Measurements from ENCODE around the gene GTF2E1.

Gene GTF2E1

DNA sequence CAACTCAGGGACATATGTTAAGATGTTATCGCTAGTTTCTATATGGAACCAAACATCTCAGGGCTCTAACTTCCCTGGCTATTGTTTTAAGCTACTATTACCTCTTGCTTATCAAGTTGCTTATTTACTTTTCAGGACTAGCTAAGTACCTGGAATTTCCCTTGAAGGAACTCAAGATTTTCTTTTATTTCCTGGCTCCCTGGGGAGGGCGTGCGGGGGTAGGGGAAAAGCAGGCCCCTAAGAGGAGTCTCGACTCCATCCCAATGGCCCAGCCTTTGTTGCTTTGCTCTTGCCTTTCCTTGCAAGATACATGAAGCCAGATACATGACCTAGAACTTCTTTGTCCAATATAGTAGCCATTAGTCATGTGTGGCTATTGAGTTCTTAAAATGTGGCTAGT is 88.5 kb downstream of the GTF2E1 start:
- no peaks in the 10 kb centered on the region; the same call in 1 of the 2 replicates for H3K27me3 ChIP-seq (ENCODE audit: low read depth)
- no peaks in the 10 kb centered on the region for H3K36me3 ChIP-seq (replicated peaks)

More for the DNA sequence above, 88.5 kb downstream of the GTF2E1 start:
- H3K4me3 ChIP-seq: no peak overlapping the region
- DNase-seq (ENCODE audit: low spot score in 2 of 2): no peak
- H3K9me3 ChIP-seq: no peaks in the 10 kb centered on the region
- in situ Hi-C loops (cut with MboI; ENCODE audit: low sequenced_read_pairs): no loop called here
- H3K4me1 ChIP-seq: no peaks in the 10 kb centered on the region; the same call in 1 of the 2 replicates
